ENCODE measurements around the gene NDUFS2.

- TF ChIP-seq, protein P1, sequence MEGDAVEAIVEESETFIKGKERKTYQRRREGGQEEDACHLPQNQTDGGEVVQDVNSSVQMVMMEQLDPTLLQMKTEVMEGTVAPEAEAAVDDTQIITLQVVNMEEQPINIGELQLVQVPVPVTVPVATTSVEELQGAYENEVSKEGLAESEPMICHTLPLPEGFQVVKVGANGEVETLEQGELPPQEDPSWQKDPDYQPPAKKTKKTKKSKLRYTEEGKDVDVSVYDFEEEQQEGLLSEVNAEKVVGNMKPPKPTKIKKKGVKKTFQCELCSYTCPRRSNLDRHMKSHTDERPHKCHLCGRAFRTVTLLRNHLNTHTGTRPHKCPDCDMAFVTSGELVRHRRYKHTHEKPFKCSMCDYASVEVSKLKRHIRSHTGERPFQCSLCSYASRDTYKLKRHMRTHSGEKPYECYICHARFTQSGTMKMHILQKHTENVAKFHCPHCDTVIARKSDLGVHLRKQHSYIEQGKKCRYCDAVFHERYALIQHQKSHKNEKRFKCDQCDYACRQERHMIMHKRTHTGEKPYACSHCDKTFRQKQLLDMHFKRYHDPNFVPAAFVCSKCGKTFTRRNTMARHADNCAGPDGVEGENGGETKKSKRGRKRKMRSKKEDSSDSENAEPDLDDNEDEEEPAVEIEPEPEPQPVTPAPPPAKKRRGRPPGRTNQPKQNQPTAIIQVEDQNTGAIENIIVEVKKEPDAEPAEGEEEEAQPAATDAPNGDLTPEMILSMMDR (conservative IDR thresholded peaks at IDR 0.05; ENCODE audit: low read length), result no peak
- TF ChIP-seq EZH2phosphoT487 (IDR thresholded peaks at IDR 0.05; ENCODE audit: borderline replicate concordance, low read depth, low read length), result no peak
These were observed 7.0 kb upstream of the NDUFS2 start for GRCh38 chr1:161195171-161195570.

Measured in OCI-LY7 (cell line).